ENCODE measurements around the gene CFAP77.

Gene CFAP77

DNA sequence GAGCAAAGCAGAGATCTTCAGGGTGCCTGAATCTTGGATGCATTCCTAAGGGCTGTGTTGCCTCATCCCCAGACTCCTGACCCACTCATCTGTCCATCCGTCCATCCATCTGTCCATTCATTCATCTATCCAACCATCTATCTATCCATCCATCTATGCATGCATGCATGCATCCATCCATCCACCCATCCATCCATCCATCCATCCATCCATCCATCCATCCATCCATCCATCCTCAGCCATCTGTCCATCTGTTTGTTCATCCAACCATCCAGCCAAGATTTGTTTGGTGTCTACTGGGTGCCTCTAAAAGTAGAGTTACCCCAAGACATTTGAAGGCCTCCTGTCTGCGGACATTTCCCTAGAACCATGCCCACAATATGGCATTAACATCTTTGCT, 144.7 kb downstream of the CFAP77 start:
- TF ChIP-seq, protein P1, sequence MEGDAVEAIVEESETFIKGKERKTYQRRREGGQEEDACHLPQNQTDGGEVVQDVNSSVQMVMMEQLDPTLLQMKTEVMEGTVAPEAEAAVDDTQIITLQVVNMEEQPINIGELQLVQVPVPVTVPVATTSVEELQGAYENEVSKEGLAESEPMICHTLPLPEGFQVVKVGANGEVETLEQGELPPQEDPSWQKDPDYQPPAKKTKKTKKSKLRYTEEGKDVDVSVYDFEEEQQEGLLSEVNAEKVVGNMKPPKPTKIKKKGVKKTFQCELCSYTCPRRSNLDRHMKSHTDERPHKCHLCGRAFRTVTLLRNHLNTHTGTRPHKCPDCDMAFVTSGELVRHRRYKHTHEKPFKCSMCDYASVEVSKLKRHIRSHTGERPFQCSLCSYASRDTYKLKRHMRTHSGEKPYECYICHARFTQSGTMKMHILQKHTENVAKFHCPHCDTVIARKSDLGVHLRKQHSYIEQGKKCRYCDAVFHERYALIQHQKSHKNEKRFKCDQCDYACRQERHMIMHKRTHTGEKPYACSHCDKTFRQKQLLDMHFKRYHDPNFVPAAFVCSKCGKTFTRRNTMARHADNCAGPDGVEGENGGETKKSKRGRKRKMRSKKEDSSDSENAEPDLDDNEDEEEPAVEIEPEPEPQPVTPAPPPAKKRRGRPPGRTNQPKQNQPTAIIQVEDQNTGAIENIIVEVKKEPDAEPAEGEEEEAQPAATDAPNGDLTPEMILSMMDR (IDR thresholded peaks at IDR 0.05; ENCODE audit: low read depth, low read length): no peak
- H3K27me3 ChIP-seq (ENCODE audit: insufficient read depth, low read depth, severe bottlenecking): no peaks in the 10 kb centered on the region
- H3K27ac ChIP-seq: no peak overlapping the region
- no peak for DNase-seq
- H3K4me3 ChIP-seq (ENCODE audit: low read depth, low read length): no peak overlapping the region
- no peaks in the 10 kb centered on the region for H3K36me3 ChIP-seq
- peaks cover 13% of the 10 kb centered on the region for H3K9me3 ChIP-seq (ENCODE audit: severe bottlenecking)

DNA sequence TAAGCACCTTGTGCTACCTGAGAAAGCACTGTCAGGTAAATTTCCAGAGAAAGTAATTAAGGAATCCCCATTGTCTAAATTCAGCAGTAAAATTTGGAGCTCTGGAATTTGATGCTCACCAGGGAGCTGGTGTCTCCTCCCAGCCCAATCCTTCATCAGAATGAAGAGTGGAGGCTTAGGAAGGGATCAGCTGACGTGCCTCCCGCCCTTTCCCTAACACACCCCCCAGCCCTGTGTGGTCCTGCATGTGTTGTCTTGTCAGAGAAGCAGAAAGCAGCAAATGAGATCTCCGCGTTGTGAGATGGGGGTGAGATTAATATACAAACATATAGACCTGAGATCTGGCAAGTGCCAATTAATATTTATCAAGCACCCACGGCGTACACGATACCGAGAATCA, 145.5 kb downstream of the CFAP77 start:
- no peaks in the 10 kb centered on the region for H3K27me3 ChIP-seq (ENCODE audit: insufficient read depth, low read depth, severe bottlenecking)
- peaks cover 13% of the 10 kb centered on the region for H3K9me3 ChIP-seq (ENCODE audit: severe bottlenecking)
- TF ChIP-seq, protein P1 (IDR thresholded peaks at IDR 0.05; ENCODE audit: low read depth, low read length): no peak
- no peak for DNase-seq
- no peak overlapping the region for H3K27ac ChIP-seq
- H3K36me3 ChIP-seq: no peaks in the 10 kb centered on the region
- H3K4me3 ChIP-seq (ENCODE audit: low read depth, low read length): no peak overlapping the region

DNA sequence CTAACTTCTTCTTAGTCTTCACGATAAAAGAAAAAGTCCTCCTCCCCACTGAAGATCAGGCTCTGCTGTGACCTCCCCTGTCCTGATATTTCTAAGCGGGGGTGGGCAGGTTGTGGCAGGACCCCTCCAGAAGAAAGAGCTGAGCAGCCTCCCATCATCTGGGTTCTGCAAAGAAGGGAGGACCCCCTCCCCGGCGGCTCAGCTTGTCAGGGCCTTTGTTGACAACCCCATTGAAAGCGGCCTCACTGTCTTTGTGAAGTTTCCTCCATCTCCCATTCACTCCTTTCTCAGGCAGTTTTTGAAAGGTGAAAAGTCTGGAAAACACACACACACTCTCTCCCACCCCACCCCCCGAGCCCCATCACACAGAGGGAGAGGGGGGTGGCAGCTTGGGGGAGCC, 146.2 kb downstream of the CFAP77 start:
- no peak overlapping the region for H3K27ac ChIP-seq
- H3K27me3 ChIP-seq (ENCODE audit: insufficient read depth, low read depth, severe bottlenecking): no peaks in the 10 kb centered on the region
- H3K36me3 ChIP-seq: no peaks in the 10 kb centered on the region
- H3K4me3 ChIP-seq (ENCODE audit: low read depth, low read length): no peak overlapping the region
- no peak for DNase-seq
- H3K9me3 ChIP-seq (ENCODE audit: severe bottlenecking): peaks cover 13% of the 10 kb centered on the region
- TF ChIP-seq, protein P1 (IDR thresholded peaks at IDR 0.05; ENCODE audit: low read depth, low read length): no peak

DNA sequence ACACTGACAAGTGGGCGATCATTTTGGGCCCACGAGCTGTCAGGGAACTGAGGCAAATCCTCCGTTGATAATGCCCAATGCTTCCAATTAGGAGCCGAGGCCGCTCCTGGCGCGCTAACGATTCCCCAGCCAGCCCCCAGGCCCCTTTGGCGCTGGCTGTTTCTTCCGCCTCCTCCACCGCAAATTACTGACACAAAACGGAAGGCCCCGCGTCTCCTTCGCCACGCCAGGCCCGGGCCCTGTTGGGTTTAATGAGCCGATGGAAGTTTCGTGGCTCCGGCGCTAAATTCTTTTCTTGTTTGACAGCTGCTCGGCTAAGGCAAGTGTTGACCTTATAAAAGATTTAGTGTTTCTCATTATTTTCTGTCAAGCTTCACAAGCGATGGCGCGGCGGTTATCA, 146.7 kb downstream of the CFAP77 start:
- Histone ChIP-seq H3K9me3 (ENCODE audit: severe bottlenecking) (peaks cover 13% of the 10 kb centered on the region), H3K36me3 (no peaks in the 10 kb centered on the region), H3K27me3 (ENCODE audit: insufficient read depth, low read depth, severe bottlenecking) (no peaks in the 10 kb centered on the region), H3K4me3 (ENCODE audit: low read depth, low read length) (no peak overlapping the region), H3K27ac (no peak overlapping the region)
- TF ChIP-seq, protein P1 (IDR thresholded peaks at IDR 0.05; ENCODE audit: low read depth, low read length): no peak
- no peak for DNase-seq

DNA sequence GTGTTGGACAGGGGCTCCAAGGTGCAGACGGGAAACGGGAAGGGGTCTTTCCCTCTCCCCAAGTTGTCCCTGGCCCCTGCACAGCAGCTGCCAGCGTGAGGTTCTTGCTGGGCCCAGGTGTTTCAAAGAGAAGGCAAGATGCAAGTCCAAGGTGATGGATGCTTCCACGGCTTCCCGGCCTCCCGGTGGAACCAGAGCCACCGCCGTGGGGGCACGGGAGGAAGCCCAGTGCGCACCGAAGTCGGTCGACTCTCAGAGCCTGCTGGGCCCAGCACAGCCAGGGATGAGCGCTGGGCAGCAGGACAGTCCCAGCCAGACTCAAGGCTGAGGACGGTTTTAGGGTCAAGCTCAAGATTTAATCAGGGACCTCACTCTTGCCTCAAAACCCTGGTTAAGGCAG, 147.1 kb downstream of the CFAP77 start:
- no peaks in the 10 kb centered on the region for H3K27me3 ChIP-seq (ENCODE audit: insufficient read depth, low read depth, severe bottlenecking)
- H3K9me3 ChIP-seq (ENCODE audit: severe bottlenecking): peaks cover 13% of the 10 kb centered on the region
- H3K27ac ChIP-seq: no peak overlapping the region
- TF ChIP-seq, protein P1 (IDR thresholded peaks at IDR 0.05; ENCODE audit: low read depth, low read length): no peak
- H3K36me3 ChIP-seq: no peaks in the 10 kb centered on the region
- DNase-seq: no peak
- H3K4me3 ChIP-seq (ENCODE audit: low read depth, low read length): no peak overlapping the region

DNA sequence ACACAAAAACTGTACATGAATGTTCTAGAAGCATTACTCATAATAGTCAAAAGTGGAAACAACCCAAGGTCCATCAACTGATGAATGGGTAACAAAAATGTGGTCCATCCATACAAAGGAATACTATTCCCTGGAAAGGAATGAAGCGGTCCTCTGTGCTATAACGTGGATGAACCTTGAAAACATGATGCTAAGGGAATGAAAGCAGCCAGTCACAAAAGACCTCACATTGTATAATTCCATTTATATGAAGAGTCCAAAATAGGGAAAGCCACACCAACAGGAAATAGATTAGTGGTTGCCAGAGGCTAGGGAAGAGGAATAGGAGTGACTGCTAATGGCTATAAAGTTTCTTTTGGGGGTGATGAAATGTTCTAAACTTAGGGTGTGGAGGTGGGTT, 149.7 kb downstream of the CFAP77 start:
- Histone ChIP-seq H3K4me3 (ENCODE audit: low read depth, low read length) (no peak overlapping the region), H3K27me3 (ENCODE audit: insufficient read depth, low read depth, severe bottlenecking) (no peaks in the 10 kb centered on the region), H3K36me3 (no peaks in the 10 kb centered on the region), H3K27ac (peak overlapping the region; percentile 79), H3K9me3 (ENCODE audit: severe bottlenecking) (peaks cover 4% of the 10 kb centered on the region)
- TF ChIP-seq, protein P1 (IDR thresholded peaks at IDR 0.05; ENCODE audit: low read depth, low read length): no peak
- no peak for DNase-seq

All from WERI-Rb-1 (cell line).